Esophagus (tissue), 2 donors: ENCODE results near the gene HES1. TPM values are rescaled to one million over a fixed set of nuclear protein-coding genes. Genes with fewer than 3 reads are reported as not detected.

Source experiments
- H3K27ac ChIP-seq, 2 donors: one replicate each; pipeline ENCODE4 v1.5.1; 2013; ENCODE audit warnings: low read depth in 2 of 2, mild to moderate bottlenecking in 2 of 2, inconsistent platforms in 1 of 2, low read length in 1 of 2, moderate library complexity in 1 of 2
- H3K27me3 ChIP-seq, 2 donors: one replicate each; pipeline ENCODE4 v1.6.1; 2013; ENCODE audit warnings: low read length in 2 of 2, control low read depth in 1 of 2, mild to moderate bottlenecking in 1 of 2; ENCODE audit not compliant: insufficient read depth in 2 of 2, control insufficient read depth in 1 of 2
- H3K36me3 ChIP-seq, 2 donors: one replicate each; pipeline ENCODE4 v1.6.1; 2013; ENCODE audit warnings: low read length in 1 of 2; ENCODE audit not compliant: control insufficient read depth in 2 of 2, insufficient read depth in 2 of 2
- H3K4me1 ChIP-seq, 2 donors: one replicate each; pipeline ENCODE4 v1.6.1; 2013; ENCODE audit warnings: low read length in 1 of 2; ENCODE audit not compliant: control insufficient read depth in 2 of 2, insufficient read depth in 2 of 2
- H3K4me3 ChIP-seq, 2 donors: one replicate each; pipeline ENCODE4 v1.5.1; 2013; ENCODE audit warnings: low read length in 2 of 2, mild to moderate bottlenecking in 2 of 2, low read depth in 1 of 2, moderate library complexity in 1 of 2
- H3K9me3 ChIP-seq, 2 donors: one replicate each; pipeline ENCODE4 v1.6.1; 2013; ENCODE audit warnings: mild to moderate bottlenecking in 2 of 2, low read depth in 1 of 2, low read length in 1 of 2, moderate library complexity in 1 of 2; ENCODE audit not compliant: control insufficient read depth in 2 of 2, insufficient read depth in 1 of 2
- WGBS, 2 donors: extraction: QIAGEN DNeasy Blood & Tissue Kit; methylation state at CpG; one replicate each; pipeline ENCODE4 v1.1.7; 2013; 5-methylcytosine and 5-hydroxymethylcytosine counted together
- polyA plus RNA-seq, 2 donors: library from polyadenylated mRNA; stranded (reverse); fragments of 200-250 nt; gene quantifications; one replicate each; pipeline ENCODE4 v1.2.3, GENCODE V29; 2013
- donor health status: healthy with polysubstance abuse.
- donor health status: Bipolar disorder and iron deficiency.

Gene HES1
- polyA plus RNA-seq, 2 donors: 68.9 to 78.3 TPM

GRCh38 chr3:194133661-194134230 lies 2.2 kb upstream of the HES1 start:
- Histone ChIP-seq H3K27ac (peak overlapping the region; percentile 92 to 94), H3K27me3 (no peaks in the 10 kb centered on the region), H3K36me3 (peaks cover 0 to 4% of the 10 kb centered on the region in 2 donors), H3K4me1 (peaks cover 4 to 15% of the 10 kb centered on the region in 2 donors), H3K4me3 (peak overlapping the region; percentile 0 to 62), H3K9me3 (no peaks in the 10 kb centered on the region)
- 6 to 13% methylated on average over 16 to 41 of the region's 41 CpGs for WGBS, 2 donors

- peaks cover 4 to 15% of the 10 kb centered on the region in 2 donors for H3K4me1 ChIP-seq
- WGBS, 2 donors: 1% methylated on average over 32 to 71 of the region's 71 CpGs
- peaks cover 0 to 4% of the 10 kb centered on the region in 2 donors for H3K36me3 ChIP-seq
- peak overlapping the region; percentile 53 to 62 for H3K4me3 ChIP-seq
- peak overlapping the region; percentile 92 to 94 for H3K27ac ChIP-seq
- no peaks in the 10 kb centered on the region for H3K27me3 ChIP-seq
- H3K9me3 ChIP-seq: no peaks in the 10 kb centered on the region
Measured at GRCh38 chr3:194134231-194134756, 1.7 kb upstream of the HES1 start.

GRCh38 chr3:194134757-194135515 lies 1.0 kb upstream of the HES1 start:
- WGBS, 2 donors: 0% methylated on average over 54 to 68 of the region's 68 CpGs
- H3K27ac ChIP-seq: peak overlapping the region; percentile 92 to 94
- H3K4me1 ChIP-seq: peaks cover 2 to 9% of the 10 kb centered on the region in 2 donors
- H3K4me3 ChIP-seq: peak overlapping the region; percentile 53 to 62
- H3K27me3 ChIP-seq: no peaks in the 10 kb centered on the region
- H3K9me3 ChIP-seq: no peaks in the 10 kb centered on the region
- peaks cover 0 to 4% of the 10 kb centered on the region in 2 donors for H3K36me3 ChIP-seq

GRCh38 chr3:194135516-194135805 lies 487 bp upstream of the HES1 start:
- H3K4me3 ChIP-seq: peak overlapping the region; percentile 53 to 62
- H3K4me1 ChIP-seq: peaks cover 2 to 8% of the 10 kb centered on the region in 2 donors
- WGBS, 2 donors: 2 to 4% methylated on average over 4 of the region's 4 CpGs
- H3K36me3 ChIP-seq: peaks cover 0 to 4% of the 10 kb centered on the region in 2 donors
- H3K9me3 ChIP-seq: no peaks in the 10 kb centered on the region
- no peaks in the 10 kb centered on the region for H3K27me3 ChIP-seq
- H3K27ac ChIP-seq: peak overlapping the region; percentile 92 to 94

GRCh38 chr3:194136519-194137007 lies 615 bp downstream of the HES1 start:
- Histone ChIP-seq H3K9me3 (no peaks in the 10 kb centered on the region), H3K4me1 (peaks cover 0 to 6% of the 10 kb centered on the region in 2 donors), H3K36me3 (peaks cover 0 to 4% of the 10 kb centered on the region in 2 donors), H3K4me3 (peak overlapping the region; percentile 67 to 82), H3K27me3 (no peaks in the 10 kb centered on the region), H3K27ac (peak overlapping the region; percentile 90 to 94)
- 0 to 2% methylated on average over 17 of the region's 17 CpGs for WGBS, 2 donors

- peaks cover 0 to 6% of the 10 kb centered on the region in 2 donors for H3K4me1 ChIP-seq
- H3K4me3 ChIP-seq: peak overlapping the region; percentile 67 to 82
- H3K9me3 ChIP-seq: no peaks in the 10 kb centered on the region
- H3K27ac ChIP-seq: peak overlapping the region; percentile 90 to 94
- 0% methylated on average over 34 of the region's 34 CpGs for WGBS, 2 donors
- H3K27me3 ChIP-seq: no peaks in the 10 kb centered on the region
- H3K36me3 ChIP-seq: peaks cover 0 to 4% of the 10 kb centered on the region in 2 donors
Measured at GRCh38 chr3:194137008-194137505, 1.1 kb downstream of the HES1 start.

- Histone ChIP-seq H3K27ac (peak overlapping the region; percentile 90 to 94), H3K27me3 (no peaks in the 10 kb centered on the region), H3K4me1 (peaks cover 0 to 4% of the 10 kb centered on the region in 2 donors), H3K36me3 (peaks cover 0 to 4% of the 10 kb centered on the region in 2 donors), H3K9me3 (no peaks in the 10 kb centered on the region), H3K4me3 (peak overlapping the region; percentile 67 to 82)
- 5% methylated on average over 58 to 69 of the region's 69 CpGs for WGBS, 2 donors
Measured at GRCh38 chr3:194137506-194138474, 1.8 kb downstream of the HES1 start.

- Histone ChIP-seq H3K4me3 (peak overlapping the region; percentile 10 to 41), H3K27me3 (no peaks in the 10 kb centered on the region), H3K27ac (peak overlapping the region; percentile 90 to 94), H3K36me3 (peaks cover 0 to 4% of the 10 kb centered on the region in 2 donors), H3K9me3 (no peaks in the 10 kb centered on the region), H3K4me1 (peaks cover 0 to 5% of the 10 kb centered on the region in 2 donors)
- 28 to 35% methylated on average over 4 of the region's 4 CpGs for WGBS, 2 donors
Measured at GRCh38 chr3:194138732-194139070, 2.8 kb downstream of the HES1 start.
